IMR-90 (cell line): ENCODE data around the gene PHF19. TPM values are rescaled to one million over a fixed set of nuclear protein-coding genes. Genes with fewer than 3 reads are reported as not detected.

ENCODE experiments used
- ATAC-seq: fragments of 200-7000 bp; cut with Tn5 transposase; 2 replicates; pipeline ENCODE4 v1.9.1; 2020; ENCODE audit warnings: low read depth, mild to moderate bottlenecking, moderate library complexity
- BruUV-seq: library from RNA; stranded (reverse); fragments of 400-500 nt; replicated peaks from 2 replicates; lab custom pipeline; 2021; lab: Mats Ljungman, UMichigan
- CTCF ChIA-PET: fragments of 300-600 bp; formaldehyde crosslinking; extraction: SDS; loops from one replicate; lab custom pipeline; 2021; ENCODE audit warnings: antibody characterized with exemption; lab: Yijun Ruan, JAX
- POLR2A ChIA-PET: fragments of 300-600 bp; sonication (Branson Sonifier 250); formaldehyde crosslinking; loops from one replicate; lab custom pipeline; 2022; ENCODE audit warnings: antibody characterized with exemption; ENCODE audit not compliant: unreplicated experiment; lab: Charles Lee
- DNase-seq: peaks from one replicate; pipeline ENCODE4 v3.0.0; 2013
- H2AFZ ChIP-seq: replicated peaks from 2 replicates; pipeline ENCODE3; 2013; ENCODE audit warnings: low read length, mild to moderate bottlenecking; ENCODE audit not compliant: poor library complexity
- H2AK5ac ChIP-seq: 2 replicates; pipeline ENCODE4 v1.6.1; 2013; ENCODE audit warnings: low read depth, low read length, inconsistent platforms
- H2AK9ac ChIP-seq: replicated peaks from 2 replicates; pipeline ENCODE3; 2013; ENCODE audit warnings: mild to moderate bottlenecking, low read depth, low read length, moderate library complexity; ENCODE audit not compliant: poor library complexity
- H2BK120ac ChIP-seq: 2 replicates; pipeline ENCODE4 v1.6.1; 2013; ENCODE audit warnings: low read depth, low read length, inconsistent platforms
- H2BK15ac ChIP-seq: 3 replicates; pipeline ENCODE4 v1.6.1; 2013; ENCODE audit warnings: low read depth, low read length, inconsistent platforms
- H2BK20ac ChIP-seq: 2 replicates; pipeline ENCODE4 v1.6.1; 2013; ENCODE audit warnings: low read depth, mild to moderate bottlenecking, inconsistent platforms, low read length, moderate library complexity
- H2BK5ac ChIP-seq: 2 replicates; pipeline ENCODE4 v1.6.1; 2013; ENCODE audit warnings: mild to moderate bottlenecking, low read depth, low read length, inconsistent platforms; ENCODE audit not compliant: poor library complexity, severe bottlenecking
- H3K14ac ChIP-seq: replicated peaks from 2 replicates; pipeline ENCODE4 v1.6.1; 2013; ENCODE audit warnings: low read depth, low read length, inconsistent platforms
- H3K18ac ChIP-seq: 2 replicates; pipeline ENCODE4 v1.6.1; 2013; ENCODE audit warnings: low read depth, low read length, control low read depth
- H3K23ac ChIP-seq: 2 replicates; pipeline ENCODE4 v1.6.1; 2013; ENCODE audit warnings: low read depth, low read length, inconsistent platforms
- H3K27ac ChIP-seq: 2 replicates; pipeline ENCODE4 v1.5.1; 2013; ENCODE audit warnings: mild to moderate bottlenecking, control low read depth, low read length; ENCODE audit not compliant: insufficient read depth
- H3K27me3 ChIP-seq: 2 replicates; pipeline ENCODE4 v1.6.1; 2013; ENCODE audit warnings: low read length; ENCODE audit not compliant: control insufficient read depth, insufficient read depth
- H3K36me3 ChIP-seq: 2 replicates; pipeline ENCODE4 v1.6.1; 2013; ENCODE audit warnings: low read length, mixed read lengths; ENCODE audit not compliant: control insufficient read depth, insufficient read depth
- H3K4ac ChIP-seq: 2 replicates; pipeline ENCODE4 v1.6.1; 2013; ENCODE audit warnings: low read depth, low read length, inconsistent platforms
- H3K4me1 ChIP-seq: 2 replicates; pipeline ENCODE4 v1.6.1; 2013; ENCODE audit warnings: low read length, mixed read lengths; ENCODE audit not compliant: control insufficient read depth, insufficient read depth
- H3K4me2 ChIP-seq: 2 replicates; pipeline ENCODE4 v1.6.1; 2013; ENCODE audit warnings: low read depth, mild to moderate bottlenecking, control low read depth, low read length, moderate library complexity
- H3K4me3 ChIP-seq: 2 replicates; pipeline ENCODE4 v1.5.1; 2013; ENCODE audit warnings: low read depth, mild to moderate bottlenecking, control low read depth, low read length, moderate library complexity; ENCODE audit not compliant: insufficient read depth
- H3K56ac ChIP-seq: 2 replicates; pipeline ENCODE4 v1.6.1; 2013; ENCODE audit warnings: low read length, inconsistent platforms; ENCODE audit not compliant: insufficient read depth; ENCODE audit errors: extremely low read depth
- H3K79me1 ChIP-seq, 2 experiments: 2 replicates each; pipeline ENCODE4 v1.6.1; 2013; ENCODE audit warnings: low read length in 2 of 2, inconsistent platforms in 1 of 2, low read depth in 1 of 2
- H3K9ac ChIP-seq: 2 replicates; pipeline ENCODE4 v1.6.1; 2013; ENCODE audit warnings: low read depth, low read length, control low read depth
- H3K9me1 ChIP-seq: 2 replicates; pipeline ENCODE4 v1.6.1; 2013; ENCODE audit warnings: low read length, inconsistent platforms; ENCODE audit not compliant: insufficient read depth
- H3K9me3 ChIP-seq: 2 replicates; pipeline ENCODE4 v1.6.1; 2013; ENCODE audit warnings: low read length; ENCODE audit not compliant: control insufficient read depth, insufficient read depth
- H4K20me1 ChIP-seq: 2 replicates; pipeline ENCODE4 v1.6.1; 2013; ENCODE audit warnings: low read length, inconsistent platforms; ENCODE audit not compliant: insufficient read depth
- H4K5ac ChIP-seq: 2 replicates; pipeline ENCODE4 v1.6.1; 2013; ENCODE audit warnings: mild to moderate bottlenecking, low read depth, low read length, control low read depth
- H4K8ac ChIP-seq, 2 experiments: 2 replicates each; pipeline ENCODE4 v1.6.1; 2013; ENCODE audit warnings: low read depth in 2 of 2, low read length in 2 of 2, control low read depth in 1 of 2, inconsistent platforms in 1 of 2
- H4K91ac ChIP-seq: 2 replicates; pipeline ENCODE4 v1.6.1; 2013; ENCODE audit warnings: low read depth, low read length, inconsistent platforms; ENCODE audit not compliant: insufficient read depth
- CHD1 ChIP-seq: IDR thresholded peaks from 2 replicates; pipeline ENCODE4 v1.6.1; 2012; ENCODE audit warnings: low read depth, low read length, improper control_type of control experiment
- RFX5 ChIP-seq: IDR thresholded peaks from 2 replicates; pipeline ENCODE4 v1.8.0; 2012; ENCODE audit warnings: low read depth, mild to moderate bottlenecking, low read length, moderate library complexity
- SMC3 ChIP-seq: fragments of 150-350 bp; IDR thresholded peaks from 2 replicates; pipeline ENCODE4 v1.6.1; 2016; ENCODE audit warnings: low read depth, mild to moderate bottlenecking, antibody characterized with exemption, low read length, moderate library complexity
- WGBS, 2 experiments: methylation state at CpG; one replicate each; pipeline versions ENCODE4 v1.1.5 to v1.1.7; 2013; ENCODE audit warnings: missing lambda C conversion rate in 2 of 2; ENCODE audit not compliant: insufficient read length in 1 of 2; ENCODE audit errors: extremely low coverage in 2 of 2; 5-methylcytosine and 5-hydroxymethylcytosine counted together
- dilution Hi-C: fragments of 300-500 bp; cut with HindIII; formaldehyde crosslinking; loops from one replicate; pipeline ENCODE4 v1.14.3; 2018; ENCODE audit warnings: low sequenced_read_pairs; ENCODE audit not compliant: unreplicated experiment
- in situ Hi-C: fragments of 300-500 bp; cut with MboI; formaldehyde crosslinking; loops from 3 replicates; pipeline ENCODE4 v1.14.3; 2019; ENCODE audit warnings: low sequenced_read_pairs, inconsistent platforms, mixed read lengths
- intact Hi-C: fragments of 100-400 bp; cut with micrococcal nuclease; formaldehyde crosslinking; loops from 2 replicates; pipeline ENCODE4 v1.10.0; 2022
- polyA plus RNA-seq, 3 experiments: library from polyadenylated mRNA; depleted of rRNA; stranded (reverse); fragments of >200 nt; gene quantifications; 2 replicates each; pipeline ENCODE4 v1.2.3, GENCODE V29; 2012; ENCODE audit warnings: low replicate concordance in 1 of 3
- total RNA-seq: library from RNA; depleted of rRNA; stranded (reverse); fragments of >200 nt; gene quantifications from 2 replicates; pipeline ENCODE4 v1.2.3, GENCODE V29; 2012

Gene PHF19
- total and polyA plus RNA-seq, 2 of the 4 experiments (the other 2 are of a cell fraction), result 37.6 to 55.6 TPM

- POLR2A ChIA-PET, result no interaction called here
- no peak overlapping the region for H3K4me2 ChIP-seq
- intact Hi-C loops (no loop called here), dilution Hi-C loops (no loop called here), in situ Hi-C loops (no loop called here)
- peaks cover 3% of the 10 kb centered on the region; the same call in 1 of the 2 replicates for H3K4me1 ChIP-seq
- DNase-seq (no peak), ATAC-seq (no peak)
- H2BK5ac ChIP-seq, result no peak overlapping the region
- no peak overlapping the region for H3K9ac ChIP-seq
- H3K79me1 ChIP-seq, result peaks cover 0 to 12% of the 10 kb centered on the region in 2 experiments; a peak in 2 of 4 replicates
- H2AK5ac ChIP-seq, result no peak overlapping the region
- CTCF ChIA-PET, result no interaction called here
- H2AK9ac ChIP-seq, result peak overlapping the region; percentile 36
- no peaks in the 10 kb centered on the region for H4K20me1 ChIP-seq
- TF ChIP-seq RFX5 (no peak), SMC3 (no peak), CHD1 (no peak)
- no peak overlapping the region for H3K18ac ChIP-seq
- H2BK15ac ChIP-seq, result no peak overlapping the region
- no TSS peak for BruUV-seq
- H3K4ac ChIP-seq, result no peak overlapping the region
- peak overlapping the region; percentile 24 for H2AFZ ChIP-seq
- no peak overlapping the region for H4K5ac ChIP-seq
- H3K56ac ChIP-seq, result no peak overlapping the region
- no peak overlapping the region for H3K4me3 ChIP-seq
- no peaks in the 10 kb centered on the region for H3K27me3 ChIP-seq
- no peak overlapping the region for H3K14ac ChIP-seq
- no peak overlapping the region for H2BK120ac ChIP-seq
- H3K36me3 ChIP-seq, result peaks cover 6% of the 10 kb centered on the region
- no peak overlapping the region for H4K91ac ChIP-seq
- no peak overlapping the region for H3K27ac ChIP-seq
- no peak overlapping the region for H4K8ac ChIP-seq
- no peak overlapping the region for H3K23ac ChIP-seq
- 78% methylated on average over 4 of the region's 13 CpGs; no CpG with 5 or more reads in 1 of the 2 experiments for WGBS, 2 experiments
- no peak overlapping the region for H2BK20ac ChIP-seq
- H3K9me1 ChIP-seq, result peaks cover 25% of the 10 kb centered on the region
- H3K9me3 ChIP-seq, result 0 out of 2 replicates have a peak, but pooled peaks cover 2% of the 10 kb centered on the region
Observed at GRCh38 chr9:120912958-120913646, 36.1 kb upstream of the PHF19 start.
